Measurements from ENCODE around the gene TMPRSS9.

DNA sequence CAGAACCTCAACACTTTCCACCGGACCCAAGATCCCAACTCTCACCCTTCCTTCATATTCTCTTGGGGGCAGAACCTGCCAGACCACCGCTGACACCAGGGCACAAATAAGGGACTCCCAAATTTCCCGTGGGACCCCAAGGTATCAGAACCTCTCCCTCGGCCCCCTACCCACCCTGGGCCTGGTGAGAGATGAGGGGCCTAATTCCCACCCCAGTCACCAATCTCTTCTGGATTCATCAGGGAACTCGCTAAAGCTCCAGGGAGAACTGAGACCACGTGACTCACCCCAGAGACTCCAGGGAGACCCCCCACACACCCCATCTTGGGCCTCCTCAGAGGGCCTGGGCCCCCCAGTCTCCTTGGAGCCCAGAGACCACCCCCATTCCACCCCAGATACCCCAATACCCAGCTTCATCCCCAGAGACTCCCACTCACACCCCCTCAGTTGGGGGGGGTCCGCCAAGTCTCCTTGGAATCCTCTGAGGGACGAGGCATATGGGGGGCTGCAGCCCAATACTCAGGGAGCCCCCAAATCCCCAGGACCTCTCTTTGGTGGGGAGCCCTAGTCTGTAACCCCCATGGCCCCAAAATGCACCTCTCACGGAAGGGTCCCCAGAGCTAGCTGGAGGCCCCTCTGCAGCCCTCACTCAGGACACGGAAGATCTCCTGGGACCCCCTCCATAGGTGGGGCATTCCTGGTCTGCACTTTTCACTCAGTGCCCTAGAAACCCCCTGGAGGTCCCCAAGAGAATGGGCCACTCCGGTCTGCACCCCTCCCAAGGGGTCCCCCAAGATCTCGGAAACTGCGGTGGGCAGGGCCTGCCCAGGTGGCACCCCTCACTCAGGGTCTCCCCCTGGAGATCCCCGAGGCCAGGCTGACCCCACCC, 95.1 kb downstream of the TMPRSS9 start:
- TF ChIP-seq, protein P1, sequence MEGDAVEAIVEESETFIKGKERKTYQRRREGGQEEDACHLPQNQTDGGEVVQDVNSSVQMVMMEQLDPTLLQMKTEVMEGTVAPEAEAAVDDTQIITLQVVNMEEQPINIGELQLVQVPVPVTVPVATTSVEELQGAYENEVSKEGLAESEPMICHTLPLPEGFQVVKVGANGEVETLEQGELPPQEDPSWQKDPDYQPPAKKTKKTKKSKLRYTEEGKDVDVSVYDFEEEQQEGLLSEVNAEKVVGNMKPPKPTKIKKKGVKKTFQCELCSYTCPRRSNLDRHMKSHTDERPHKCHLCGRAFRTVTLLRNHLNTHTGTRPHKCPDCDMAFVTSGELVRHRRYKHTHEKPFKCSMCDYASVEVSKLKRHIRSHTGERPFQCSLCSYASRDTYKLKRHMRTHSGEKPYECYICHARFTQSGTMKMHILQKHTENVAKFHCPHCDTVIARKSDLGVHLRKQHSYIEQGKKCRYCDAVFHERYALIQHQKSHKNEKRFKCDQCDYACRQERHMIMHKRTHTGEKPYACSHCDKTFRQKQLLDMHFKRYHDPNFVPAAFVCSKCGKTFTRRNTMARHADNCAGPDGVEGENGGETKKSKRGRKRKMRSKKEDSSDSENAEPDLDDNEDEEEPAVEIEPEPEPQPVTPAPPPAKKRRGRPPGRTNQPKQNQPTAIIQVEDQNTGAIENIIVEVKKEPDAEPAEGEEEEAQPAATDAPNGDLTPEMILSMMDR (IDR thresholded peaks at IDR 0.05): no peak
- no peak for TF ChIP-seq POLR2A (IDR thresholded peaks at IDR 0.05)

Data from heart left ventricle (tissue), 13 donors.